Dedifferentiated amniotic fluid mesenchymal stem cell (primary cell): ENCODE measurements around the gene INPP5B.

Experiments
- DNase-seq: peaks from one replicate; pipeline ENCODE4 v3.0.0-alpha.2; 2016; ENCODE audit errors: extremely low spot score

Gene INPP5B

GRCh38 chr1:37840711-37841110 lies 106.1 kb downstream of the INPP5B start:
- DNase-seq: no peak

GRCh38 chr1:37839676-37840075 lies 107.2 kb downstream of the INPP5B start:
- DNase-seq: no peak

DNA sequence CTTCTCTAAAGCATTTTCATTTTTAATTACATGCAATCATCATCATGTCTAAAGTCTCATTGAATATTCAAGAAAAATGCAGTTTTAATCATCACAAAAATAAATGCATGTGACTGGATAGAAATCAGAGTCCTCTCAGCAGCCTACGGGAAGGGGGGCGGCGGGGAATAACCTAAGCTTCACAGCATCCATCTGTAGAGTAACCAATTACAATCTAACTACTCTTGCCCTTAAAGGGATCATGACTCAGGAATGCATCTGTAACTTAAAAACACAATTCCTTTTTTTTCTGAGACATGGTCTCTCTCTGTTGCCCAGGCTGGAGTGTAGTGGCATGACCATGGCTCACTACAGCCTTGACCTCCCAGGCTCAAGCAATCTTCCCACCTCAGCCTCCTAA lies 110.1 kb downstream of the INPP5B start:
- no peak for DNase-seq

GRCh38 chr1:37831809-37832208 lies 115.0 kb downstream of the INPP5B start:
- no peak for DNase-seq

GRCh38 chr1:37831109-37831508 lies 115.7 kb downstream of the INPP5B start:
- no peak for DNase-seq

DNA sequence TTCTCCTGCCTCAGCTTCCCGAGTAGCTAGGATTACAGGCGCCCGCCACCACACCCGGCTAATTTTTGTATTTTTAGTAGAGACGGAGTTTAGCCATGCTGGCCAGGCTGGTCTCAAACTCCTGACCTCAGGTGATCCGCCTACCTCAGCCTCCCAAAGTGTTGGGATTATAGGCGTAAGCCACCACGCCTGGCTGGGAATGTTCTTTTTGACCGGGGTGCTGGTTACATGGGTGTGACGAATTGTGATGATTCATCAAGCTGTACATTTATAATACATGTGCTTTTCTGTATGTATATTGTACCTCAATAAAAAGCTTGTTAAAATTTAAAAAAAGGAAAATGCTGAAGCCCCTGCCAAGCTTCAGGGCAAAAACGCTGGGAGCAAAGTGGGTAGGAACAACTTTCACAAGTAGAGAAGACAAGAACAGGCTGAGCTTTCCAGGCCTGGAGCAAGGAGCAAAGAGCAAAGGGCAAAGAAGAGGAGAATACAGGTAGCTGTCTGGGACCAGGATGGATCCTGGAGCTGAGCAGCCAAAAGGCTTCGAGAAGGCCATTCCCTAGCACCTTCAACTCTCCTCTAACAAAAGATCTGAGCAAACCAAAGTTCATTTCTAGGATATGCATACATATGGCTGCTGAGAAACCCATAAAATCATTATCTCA lies 118.3 kb downstream of the INPP5B start:
- DNase-seq: no peak

- DNase-seq: no peak
Observed at GRCh38 chr1:37825506-37825905, 121.3 kb downstream of the INPP5B start.

- no peak for DNase-seq
Observed at GRCh38 chr1:37824001-37824400, 122.9 kb downstream of the INPP5B start.

- DNase-seq: no peak
Observed at GRCh38 chr1:37822906-37823815, 123.7 kb downstream of the INPP5B start.

DNA sequence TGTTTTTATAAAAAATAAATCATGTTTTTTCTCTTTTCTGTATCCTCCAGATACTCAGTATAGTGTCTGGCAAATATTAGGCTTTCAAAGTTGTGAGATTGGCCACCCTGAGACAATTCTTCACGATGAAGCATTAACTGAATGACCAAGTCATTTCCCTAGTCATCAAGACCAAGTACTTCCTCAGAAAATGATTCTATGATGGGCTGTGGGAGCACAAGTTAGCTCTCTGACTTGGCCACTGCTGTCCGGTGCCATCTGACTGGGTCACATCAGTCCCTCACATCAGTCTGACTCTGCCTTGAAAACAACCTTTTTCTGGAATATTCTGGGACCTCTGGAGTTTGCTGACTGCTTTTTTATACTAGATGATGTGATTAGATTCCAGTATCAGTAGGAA lies 125.4 kb downstream of the INPP5B start:
- DNase-seq: no peak

DNA sequence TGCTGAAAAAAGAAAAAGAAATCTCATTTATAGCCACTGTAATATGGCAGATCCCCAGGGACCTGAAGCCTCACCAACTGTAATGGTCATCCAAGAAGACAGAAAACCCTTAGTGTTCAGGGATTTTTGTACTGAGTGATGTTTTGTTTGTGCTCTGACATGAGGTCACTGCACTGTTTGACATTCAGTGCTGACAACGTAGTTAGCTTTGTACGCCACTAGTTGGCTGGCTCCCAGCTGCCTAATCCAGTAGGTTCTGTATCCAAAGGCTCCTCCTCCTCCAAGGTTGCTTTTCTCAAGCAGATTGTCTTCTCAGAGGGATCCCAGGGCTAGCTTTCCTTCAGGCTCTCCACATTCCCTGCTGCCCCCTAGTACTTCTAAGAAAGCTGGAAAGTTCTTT lies 129.4 kb downstream of the INPP5B start:
- DNase-seq: no peak

DNA sequence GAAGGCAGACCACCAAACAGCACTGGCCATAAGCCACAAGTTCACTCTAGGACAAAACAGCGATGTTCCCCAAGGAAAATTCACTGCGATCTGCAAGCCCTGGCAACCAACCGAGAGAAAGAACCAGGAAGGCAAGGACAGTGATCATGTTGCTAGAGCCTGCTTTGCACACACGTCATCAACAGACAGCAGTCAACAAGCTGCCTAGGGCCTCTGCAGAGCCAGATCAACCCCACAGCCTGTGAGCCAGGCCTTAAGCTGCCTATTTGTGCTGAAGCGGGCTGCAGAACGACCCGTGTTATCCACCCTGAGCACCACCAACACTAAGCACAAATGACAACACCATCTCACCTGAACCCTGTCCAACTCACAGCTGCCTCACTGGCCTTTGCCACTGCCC lies 132.6 kb downstream of the INPP5B start:
- DNase-seq: no peak

DNA sequence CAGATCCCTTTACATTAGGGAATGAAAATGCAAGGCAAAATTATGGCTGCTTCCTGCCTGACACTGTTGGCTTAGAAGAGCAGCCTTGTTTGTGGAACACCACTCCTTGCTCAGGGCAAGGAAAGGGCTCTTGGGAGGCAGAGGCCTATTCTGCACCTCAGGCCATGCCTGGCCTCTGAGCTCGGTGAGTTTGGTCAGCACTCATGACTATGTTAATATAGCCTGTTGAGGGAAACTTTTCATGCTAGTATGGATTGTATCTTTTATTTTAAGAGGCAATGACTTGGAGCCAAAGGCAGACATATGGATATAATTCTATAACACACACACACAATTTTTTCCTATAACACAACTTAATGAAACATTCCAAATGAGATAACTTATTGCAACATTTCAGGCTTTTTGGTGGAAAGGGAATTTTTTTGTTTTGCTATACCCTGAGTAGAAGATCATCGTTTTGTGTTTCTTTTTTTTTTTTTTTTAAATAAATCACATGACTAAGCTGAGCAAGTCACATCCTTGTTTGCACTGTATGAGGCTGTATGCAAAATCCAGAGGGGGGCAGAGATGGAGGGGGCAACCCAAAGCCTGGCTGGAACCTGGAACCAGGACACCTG lies 133.2 kb downstream of the INPP5B start:
- DNase-seq: no peak

DNA sequence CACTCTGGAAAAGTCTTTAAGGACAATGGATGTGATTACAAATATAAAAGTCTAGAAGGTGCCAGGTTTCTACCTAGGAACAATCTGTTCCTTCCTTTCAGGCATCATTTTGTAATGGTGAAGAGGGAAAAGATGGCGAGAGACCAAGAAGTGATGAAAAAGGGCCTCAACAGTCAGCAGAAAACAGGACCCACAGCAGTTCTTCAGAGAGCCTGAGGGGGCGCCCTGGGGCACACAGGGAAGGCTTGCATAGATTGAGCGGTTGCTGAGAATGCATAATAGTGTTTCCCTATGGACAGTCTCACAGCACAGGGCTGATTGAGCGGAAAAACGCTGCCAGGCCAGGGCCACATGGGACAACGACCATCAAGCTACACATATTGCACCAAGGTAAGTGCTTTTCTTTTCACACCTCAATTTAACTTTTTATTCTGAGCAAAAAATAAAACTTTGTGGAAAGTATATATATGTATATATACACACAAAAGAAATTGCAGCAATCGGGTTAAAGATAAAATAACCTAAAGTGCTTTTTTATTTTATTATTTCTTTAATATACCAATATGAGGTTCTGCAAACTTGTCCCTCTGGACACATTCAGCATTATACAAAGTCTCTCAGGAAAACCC lies 135.7 kb downstream of the INPP5B start:
- DNase-seq: peak; percentile 70
